K562 (cell line): ENCODE measurements around the gene SCFD1. TPM values are rescaled to one million over a fixed set of nuclear protein-coding genes. Genes with fewer than 3 reads are reported as not detected.

ENCODE experiments used
- ATF7 ChIP-seq: fragments of 450-650 bp; IDR thresholded peaks from 2 replicates; pipeline ENCODE4 v1.7.1; 2014; ENCODE audit warnings: mild to moderate bottlenecking, moderate library complexity
- JUN ChIP-seq, 2 experiments: sonication (generic) in 1 of 2; formaldehyde crosslinking in 1 of 2; IDR thresholded peaks; 2 replicates each; pipeline versions ENCODE4 v1.6.1 to v1.8.0; 2012 to 2022; ENCODE audit warnings: borderline replicate concordance in 2 of 2, mild to moderate bottlenecking in 2 of 2, improper control_type of control experiment in 1 of 2, low read depth in 1 of 2, low read length in 1 of 2, missing genetic modification reagents in 1 of 2
- MYBL2 ChIP-seq, 2 experiments: fragments of 450-650 bp in 1 of 2; sonication (generic) in 1 of 2; formaldehyde crosslinking in 1 of 2; IDR thresholded peaks; 2 replicates each; pipeline versions ENCODE4 v1.6.1 to v1.8.1; 2017 to 2022; ENCODE audit warnings: borderline replicate concordance in 1 of 2, inconsistent platforms in 1 of 2, low read depth in 1 of 2, mild to moderate bottlenecking in 1 of 2, missing genetic modification reagents in 1 of 2, moderate library complexity in 1 of 2
- MYC ChIP-seq, 2 experiments: fragments of 250-450 bp in 1 of 2; sonication (Bioruptor Pico) in 1 of 2; IDR thresholded peaks; 2 replicates each; pipeline versions ENCODE4 v1.5.1 to v1.6.1; 2012 to 2021; ENCODE audit warnings: low read depth in 2 of 2, borderline replicate concordance in 1 of 2, improper control_type of control experiment in 1 of 2, low read length in 1 of 2, mild to moderate bottlenecking in 1 of 2, moderate library complexity in 1 of 2
- RAD21 ChIP-seq, 2 experiments: fragments of 250-450 bp in 1 of 2; fragments of 450-650 bp in 1 of 2; sonication (Bioruptor Pico) in 1 of 2; formaldehyde crosslinking in 1 of 2; IDR thresholded peaks in 1 of 2; conservative IDR thresholded peaks in 1 of 2; 2 replicates each; pipeline versions ENCODE4 v1.4.0 to v1.8.0; 2020 to 2022; ENCODE audit warnings: mild to moderate bottlenecking in 2 of 2, moderate library complexity in 1 of 2
- SIN3B ChIP-seq: fragments of 450-650 bp; IDR thresholded peaks from 2 replicates; pipeline ENCODE4 v1.6.1; 2017; ENCODE audit warnings: low read depth, mild to moderate bottlenecking, moderate library complexity
- ZC3H8 ChIP-seq: fragments of 450-650 bp; IDR thresholded peaks from 2 replicates; pipeline ENCODE4 v1.6.1; 2017
- ZNF197 ChIP-seq: fragments of 200-800 bp; sonication (Bioruptor generic); IDR thresholded peaks from 2 replicates; pipeline ENCODE4 v1.6.1; 2016; ENCODE audit warnings: low read depth, missing genetic modification characterization, missing compliant biosample characterization
- polyA plus RNA-seq, 8 experiments: library from polyadenylated mRNA; depleted of rRNA in 4 of 8; stranded (reverse) in 5 of 8; unstranded in 3 of 8; fragments of >200 nt; fragmentation: Nextera tagmentation in 2 of 8; fragmentation: Illumina TruSeq in 1 of 8; extraction: Ambion mirVana in 2 of 8; extraction: Trizol in 1 of 8; gene quantifications; 2 replicates each; pipeline versions ENCODE4 v1.2.1 to v1.2.3, GENCODE V29; 2011 to 2014; ENCODE audit warnings: inconsistent platforms in 1 of 8, missing spikeins in 1 of 8
- total RNA-seq, 7 experiments: library from RNA; depleted of rRNA in 6 of 7; stranded (reverse); fragments of >200 nt in 6 of 7; fragmentation: Illumina TruSeq in 2 of 7; extraction: Trizol in 2 of 7; gene quantifications; 2 replicates each; pipeline versions ENCODE4 v1.2.1 to v1.2.3, GENCODE V29; 2011 to 2021; ENCODE audit warnings: low replicate concordance in 1 of 7
- TF ChIP-seq, protein P1 (sequence below), 2 experiments: fragments of 450-650 bp; formaldehyde crosslinking in 1 of 2; IDR thresholded peaks; 2 replicates each; pipeline versions ENCODE4 v1.4.0 to v1.6.1; 2014 to 2020; ENCODE audit warnings: mild to moderate bottlenecking in 2 of 2, borderline replicate concordance in 1 of 2, low read depth in 1 of 2
- TF ChIP-seq, protein P2 (sequence below): conservative IDR thresholded peaks from 2 replicates; pipeline ENCODE4 v1.6.1; 2011; ENCODE audit warnings: low read depth, mild to moderate bottlenecking, low read length; ENCODE audit not compliant: control insufficient read depth
- TF ChIP-seq, protein P3 (sequence below): fragments of 250-450 bp; sonication (Bioruptor Pico); IDR thresholded peaks from 2 replicates; pipeline ENCODE4 v1.5.0; 2021; ENCODE audit warnings: mild to moderate bottlenecking, moderate library complexity

The SCFD1 gene
- total and polyA plus RNA-seq, 9 of the 15 experiments (the other 6 are each of a cell fraction or from before 2014, with no cell fraction given) = 48.9 to 112 (median 75.2) TPM

DNA sequence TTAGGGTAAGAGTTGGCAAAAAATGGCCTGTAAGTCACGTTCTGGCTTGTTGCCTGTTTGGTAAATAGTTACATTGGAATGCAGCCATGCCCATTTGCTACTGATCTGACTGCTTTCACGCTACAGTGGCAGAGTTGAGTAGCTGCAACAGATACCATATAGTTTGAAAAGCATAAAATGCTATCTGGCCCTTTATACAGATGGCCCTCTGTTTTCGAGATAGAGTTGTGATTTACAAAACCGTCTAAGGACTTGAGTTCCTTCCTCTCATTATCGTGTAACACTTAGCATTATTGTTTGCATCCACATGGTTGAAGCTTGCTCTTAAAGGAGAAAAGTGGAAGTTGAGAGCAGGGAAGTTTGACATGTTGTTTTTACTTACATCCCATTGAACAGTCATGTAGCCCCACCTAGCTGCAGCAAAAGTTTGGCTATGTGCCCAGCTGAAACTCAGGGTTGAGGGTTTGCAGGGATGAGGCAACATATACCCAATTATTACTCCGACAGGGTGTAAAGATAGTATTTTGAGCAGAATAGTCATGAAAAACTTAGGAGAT is 11.3 kb upstream of the SCFD1 start (continued):
- TF ChIP-seq, protein P1, sequence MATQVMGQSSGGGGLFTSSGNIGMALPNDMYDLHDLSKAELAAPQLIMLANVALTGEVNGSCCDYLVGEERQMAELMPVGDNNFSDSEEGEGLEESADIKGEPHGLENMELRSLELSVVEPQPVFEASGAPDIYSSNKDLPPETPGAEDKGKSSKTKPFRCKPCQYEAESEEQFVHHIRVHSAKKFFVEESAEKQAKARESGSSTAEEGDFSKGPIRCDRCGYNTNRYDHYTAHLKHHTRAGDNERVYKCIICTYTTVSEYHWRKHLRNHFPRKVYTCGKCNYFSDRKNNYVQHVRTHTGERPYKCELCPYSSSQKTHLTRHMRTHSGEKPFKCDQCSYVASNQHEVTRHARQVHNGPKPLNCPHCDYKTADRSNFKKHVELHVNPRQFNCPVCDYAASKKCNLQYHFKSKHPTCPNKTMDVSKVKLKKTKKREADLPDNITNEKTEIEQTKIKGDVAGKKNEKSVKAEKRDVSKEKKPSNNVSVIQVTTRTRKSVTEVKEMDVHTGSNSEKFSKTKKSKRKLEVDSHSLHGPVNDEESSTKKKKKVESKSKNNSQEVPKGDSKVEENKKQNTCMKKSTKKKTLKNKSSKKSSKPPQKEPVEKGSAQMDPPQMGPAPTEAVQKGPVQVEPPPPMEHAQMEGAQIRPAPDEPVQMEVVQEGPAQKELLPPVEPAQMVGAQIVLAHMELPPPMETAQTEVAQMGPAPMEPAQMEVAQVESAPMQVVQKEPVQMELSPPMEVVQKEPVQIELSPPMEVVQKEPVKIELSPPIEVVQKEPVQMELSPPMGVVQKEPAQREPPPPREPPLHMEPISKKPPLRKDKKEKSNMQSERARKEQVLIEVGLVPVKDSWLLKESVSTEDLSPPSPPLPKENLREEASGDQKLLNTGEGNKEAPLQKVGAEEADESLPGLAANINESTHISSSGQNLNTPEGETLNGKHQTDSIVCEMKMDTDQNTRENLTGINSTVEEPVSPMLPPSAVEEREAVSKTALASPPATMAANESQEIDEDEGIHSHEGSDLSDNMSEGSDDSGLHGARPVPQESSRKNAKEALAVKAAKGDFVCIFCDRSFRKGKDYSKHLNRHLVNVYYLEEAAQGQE (IDR thresholded peaks at IDR 0.05; ENCODE audit: borderline replicate concordance) = peak; percentile 23; the same call in 1 of the 2 replicates
- TF ChIP-seq, protein P1 (CRISPR knock-in tag; IDR thresholded peaks at IDR 0.05; ENCODE audit: low read depth) = no peak
- TF ChIP-seq, protein P2, sequence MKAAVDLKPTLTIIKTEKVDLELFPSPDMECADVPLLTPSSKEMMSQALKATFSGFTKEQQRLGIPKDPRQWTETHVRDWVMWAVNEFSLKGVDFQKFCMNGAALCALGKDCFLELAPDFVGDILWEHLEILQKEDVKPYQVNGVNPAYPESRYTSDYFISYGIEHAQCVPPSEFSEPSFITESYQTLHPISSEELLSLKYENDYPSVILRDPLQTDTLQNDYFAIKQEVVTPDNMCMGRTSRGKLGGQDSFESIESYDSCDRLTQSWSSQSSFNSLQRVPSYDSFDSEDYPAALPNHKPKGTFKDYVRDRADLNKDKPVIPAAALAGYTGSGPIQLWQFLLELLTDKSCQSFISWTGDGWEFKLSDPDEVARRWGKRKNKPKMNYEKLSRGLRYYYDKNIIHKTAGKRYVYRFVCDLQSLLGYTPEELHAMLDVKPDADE = no peak
- TF ChIP-seq ZNF197 (no peak), ZC3H8 (no peak), MYBL2 (IDR thresholded peaks at IDR 0.05; ENCODE audit: low read depth) (no peak), MYBL2 (CRISPR knock-in tag; IDR thresholded peaks at IDR 0.05; ENCODE audit: borderline replicate concordance) (no peak), MYC (IDR thresholded peaks at IDR 0.05; ENCODE audit: low read depth, low read length) (0 out of 2 replicates have a peak, but pooled peaks have one; percentile 21), MYC (CRISPR knock-in tag; IDR thresholded peaks at IDR 0.05; ENCODE audit: borderline replicate concordance, low read depth) (no peak), JUN (IDR thresholded peaks at IDR 0.05; ENCODE audit: borderline replicate concordance, low read depth, low read length) (peak; percentile 12; the same call in 1 of the 2 replicates), JUN (CRISPR knock-in tag; IDR thresholded peaks at IDR 0.05; ENCODE audit: borderline replicate concordance) (no peak), SIN3B (no peak), ATF7 (0 out of 2 replicates have a peak, but pooled peaks have one; percentile 33), RAD21 (CRISPR knock-in tag; conservative IDR thresholded peaks at IDR 0.05 in 1 of 2, IDR thresholded peaks at IDR 0.05 in 1 of 2) (peak; percentile 51 to 63; a peak in 3 of 4 replicates)
- TF ChIP-seq, protein P3, sequence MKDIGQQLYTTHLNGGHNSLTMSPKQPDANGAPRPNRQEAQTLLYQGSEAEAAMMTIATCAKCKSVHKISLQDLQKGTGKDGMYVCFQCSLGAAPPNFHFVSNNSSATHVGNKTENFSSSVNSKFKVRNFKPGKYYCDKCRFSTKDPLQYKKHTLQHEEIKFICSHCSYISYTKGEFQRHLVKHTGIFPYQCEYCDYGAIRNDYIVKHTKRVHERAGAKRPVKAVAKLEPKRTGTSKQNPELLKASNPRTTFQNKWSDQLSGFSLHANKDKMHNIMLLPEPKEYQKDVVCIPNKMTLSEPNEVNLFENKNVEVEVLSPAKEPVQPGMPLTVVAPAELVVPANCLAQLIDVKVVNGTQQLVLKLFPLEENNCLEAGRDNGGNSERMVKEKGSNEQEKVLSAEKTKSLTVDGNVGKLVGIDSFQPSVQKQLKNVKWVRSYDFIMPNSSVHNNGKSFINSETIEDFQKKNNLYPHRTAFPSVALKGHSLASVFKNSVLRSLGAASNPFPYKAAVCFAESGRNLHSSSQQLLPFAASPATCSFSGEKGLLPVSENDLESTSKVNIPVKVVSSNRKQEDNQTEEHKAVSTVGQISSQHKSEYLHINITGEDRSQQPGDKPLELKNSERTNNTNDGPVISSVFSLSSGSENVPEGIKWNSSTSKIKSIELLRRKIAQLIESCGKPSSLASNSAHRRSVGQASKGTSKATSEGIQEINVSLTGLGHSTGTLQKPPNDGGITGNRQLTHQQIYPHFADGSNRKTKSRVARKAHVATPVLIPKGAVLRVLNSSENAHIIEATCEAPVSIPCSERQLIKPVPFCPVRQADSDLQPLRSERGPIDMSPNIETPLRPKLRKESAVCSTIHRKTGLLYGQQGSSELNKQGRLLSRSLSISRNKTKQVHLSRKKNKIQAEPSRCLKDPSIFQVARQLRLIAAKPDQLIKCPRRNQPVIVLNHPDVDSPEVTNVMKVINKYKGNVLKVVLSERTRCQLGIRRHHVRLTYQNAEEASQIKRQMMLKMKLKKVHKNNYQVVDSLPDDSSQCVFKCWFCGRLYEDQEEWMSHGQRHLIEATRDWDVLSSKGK (CRISPR knock-in tag) = no peak
